ENCODE data around the gene BCAP29. TPM values are rescaled to one million over a fixed set of nuclear protein-coding genes. Genes with fewer than 3 reads are reported as not detected.
"Not testable (repeated sequence)": the region's sequence is repeated elsewhere in the genome, so short reads cannot be mapped to it uniquely, and the experiment has no call there.

The BCAP29 gene, protein sequence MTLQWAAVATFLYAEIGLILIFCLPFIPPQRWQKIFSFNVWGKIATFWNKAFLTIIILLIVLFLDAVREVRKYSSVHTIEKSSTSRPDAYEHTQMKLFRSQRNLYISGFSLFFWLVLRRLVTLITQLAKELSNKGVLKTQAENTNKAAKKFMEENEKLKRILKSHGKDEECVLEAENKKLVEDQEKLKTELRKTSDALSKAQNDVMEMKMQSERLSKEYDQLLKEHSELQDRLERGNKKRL
- total RNA-seq: 10 to 100 TPM; 51.7 to 73.8 (median 66.6) TPM
- long read RNA-seq, donor 1, full-length matches to known transcripts: 49 of 71 reads
- long read RNA-seq, donor 1, partial matches to known transcripts: 3 of 71 reads
- long read RNA-seq, donor 1, other reads (novel, unspliced or antisense): 19 of 71 reads
- long read RNA-seq, donor 2, full-length matches to known transcripts: 18 of 49 reads
- long read RNA-seq, donor 2, partial matches to known transcripts: 12 of 49 reads
- long read RNA-seq, donor 2, other reads (novel, unspliced or antisense): 19 of 49 reads

DNA sequence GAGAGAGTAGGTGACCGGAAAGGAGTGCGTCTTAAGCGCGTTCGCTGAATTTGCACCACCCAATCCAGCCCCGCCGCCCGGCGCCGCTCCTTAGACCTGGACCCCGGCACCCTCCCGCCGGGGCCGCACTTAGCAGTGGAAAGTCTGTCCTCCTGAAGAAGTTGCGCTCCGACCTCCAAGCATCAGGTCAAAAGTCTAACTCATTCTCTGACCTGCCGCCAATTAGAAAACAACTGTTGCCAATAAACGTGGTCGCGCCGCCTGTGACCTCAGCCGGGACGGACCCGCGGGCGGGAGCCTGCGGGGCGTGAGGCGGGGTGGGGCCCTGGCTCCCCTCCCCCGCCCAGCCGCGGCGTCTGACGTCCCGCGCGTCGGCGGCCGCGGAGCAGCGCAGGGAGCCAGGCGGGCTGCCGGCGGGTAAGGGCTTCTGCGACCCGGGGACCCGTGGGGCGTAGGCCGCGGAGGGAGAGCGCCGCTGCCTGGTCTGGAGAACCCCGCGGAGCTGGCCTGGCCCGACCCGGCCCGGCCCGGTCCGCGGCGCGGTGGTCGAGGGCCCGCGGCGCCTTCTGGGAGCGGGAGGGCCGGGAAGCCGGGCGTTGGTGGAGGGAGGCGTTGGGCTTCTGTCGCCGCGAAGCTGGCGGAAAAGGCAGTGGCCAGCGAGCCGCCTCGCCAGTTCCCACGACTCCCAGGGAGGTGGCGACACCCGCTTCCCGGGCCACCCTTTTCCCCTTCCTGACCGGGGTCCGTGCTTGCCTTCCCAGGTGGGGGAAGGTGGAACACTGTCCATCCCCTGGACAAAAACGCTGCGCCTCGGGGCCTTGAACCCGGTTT, at the start of gene BCAP29:
Gene BCAP29, plus strand, starts transcription at position 362 of the 831 bp plus-strand sequence. CDS start 527 bp downstream, outside the sequence.
- TF ChIP-seq, protein P1, sequence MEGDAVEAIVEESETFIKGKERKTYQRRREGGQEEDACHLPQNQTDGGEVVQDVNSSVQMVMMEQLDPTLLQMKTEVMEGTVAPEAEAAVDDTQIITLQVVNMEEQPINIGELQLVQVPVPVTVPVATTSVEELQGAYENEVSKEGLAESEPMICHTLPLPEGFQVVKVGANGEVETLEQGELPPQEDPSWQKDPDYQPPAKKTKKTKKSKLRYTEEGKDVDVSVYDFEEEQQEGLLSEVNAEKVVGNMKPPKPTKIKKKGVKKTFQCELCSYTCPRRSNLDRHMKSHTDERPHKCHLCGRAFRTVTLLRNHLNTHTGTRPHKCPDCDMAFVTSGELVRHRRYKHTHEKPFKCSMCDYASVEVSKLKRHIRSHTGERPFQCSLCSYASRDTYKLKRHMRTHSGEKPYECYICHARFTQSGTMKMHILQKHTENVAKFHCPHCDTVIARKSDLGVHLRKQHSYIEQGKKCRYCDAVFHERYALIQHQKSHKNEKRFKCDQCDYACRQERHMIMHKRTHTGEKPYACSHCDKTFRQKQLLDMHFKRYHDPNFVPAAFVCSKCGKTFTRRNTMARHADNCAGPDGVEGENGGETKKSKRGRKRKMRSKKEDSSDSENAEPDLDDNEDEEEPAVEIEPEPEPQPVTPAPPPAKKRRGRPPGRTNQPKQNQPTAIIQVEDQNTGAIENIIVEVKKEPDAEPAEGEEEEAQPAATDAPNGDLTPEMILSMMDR (IDR thresholded peaks at IDR 0.05): no peak
- Histone ChIP-seq H3K4me3 (peak within 1 kb of the TSS; percentile 52), H3K9me3 (no peaks in the 10 kb centered on the region), H3K4me1 (ENCODE audit: low read depth) (peaks cover 16% of the 10 kb centered on the region), H3K36me3 (ENCODE audit: low read depth) (no peaks in the 10 kb centered on the region)
- DNase-seq (peak; percentile 81 to 86 (median 84)), ATAC-seq (peak; percentile 97)
- intact Hi-C loops (cut with DNase I, micrococcal nuclease): no loop called here

DNA sequence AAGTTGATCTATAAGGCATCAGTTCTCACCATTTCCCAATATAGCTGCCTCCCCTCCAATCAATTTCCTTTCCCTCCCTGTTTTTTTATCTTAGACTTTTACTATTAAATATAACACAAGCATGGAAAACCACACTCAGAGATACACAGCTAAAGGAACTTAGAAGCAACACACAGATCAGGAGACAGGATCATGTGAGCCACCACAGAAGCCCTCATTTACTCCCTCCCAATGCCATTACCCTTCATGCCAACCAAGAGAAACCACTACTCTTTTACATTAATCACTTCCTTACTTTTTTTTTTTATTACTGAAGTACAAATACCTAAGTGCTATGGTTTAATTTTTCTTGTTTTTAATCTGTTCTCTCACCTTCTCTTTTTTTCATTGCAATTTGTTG, 49.3 kb upstream of the BCAP29 start:
- intact Hi-C loops (cut with DNase I, micrococcal nuclease): no loop called here
- H3K4me3 ChIP-seq: no peak overlapping the region
- DNase-seq (no peak), ATAC-seq (no peak)
- TF ChIP-seq, protein P1 (IDR thresholded peaks at IDR 0.05): no peak
- H3K36me3 ChIP-seq (ENCODE audit: low read depth): no peaks in the 10 kb centered on the region
- H3K9me3 ChIP-seq: no peaks in the 10 kb centered on the region
- no peaks in the 10 kb centered on the region for H3K4me1 ChIP-seq (ENCODE audit: low read depth)

DNA sequence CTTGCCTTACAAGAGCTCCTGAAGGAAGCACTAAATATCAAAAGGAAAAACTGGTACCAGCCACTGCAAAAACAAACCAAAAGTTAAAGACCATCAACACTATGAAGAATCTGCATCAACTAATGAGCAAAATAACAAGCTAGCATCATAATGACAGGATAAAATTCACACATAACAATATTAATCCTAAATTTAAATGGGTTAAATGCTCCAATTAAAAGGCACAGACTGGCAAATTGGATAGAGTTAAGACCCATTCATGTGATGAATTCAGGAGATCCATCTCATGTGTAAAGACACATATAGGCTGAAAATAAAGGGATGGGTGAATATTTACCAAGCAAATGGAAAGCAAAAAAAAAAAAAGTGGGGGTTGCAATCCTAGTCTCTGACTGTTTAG, 45.9 kb upstream of the BCAP29 start:
- no peak overlapping the region for H3K4me3 ChIP-seq
- no peaks in the 10 kb centered on the region for H3K9me3 ChIP-seq
- peaks cover 7% of the 10 kb centered on the region for H3K4me1 ChIP-seq (ENCODE audit: low read depth)
- no peaks in the 10 kb centered on the region for H3K36me3 ChIP-seq (ENCODE audit: low read depth)
- TF ChIP-seq, protein P1 (IDR thresholded peaks at IDR 0.05): no peak
- intact Hi-C loops (cut with DNase I, micrococcal nuclease): no loop called here
- ATAC-seq: no peak
- no peak for DNase-seq

DNA sequence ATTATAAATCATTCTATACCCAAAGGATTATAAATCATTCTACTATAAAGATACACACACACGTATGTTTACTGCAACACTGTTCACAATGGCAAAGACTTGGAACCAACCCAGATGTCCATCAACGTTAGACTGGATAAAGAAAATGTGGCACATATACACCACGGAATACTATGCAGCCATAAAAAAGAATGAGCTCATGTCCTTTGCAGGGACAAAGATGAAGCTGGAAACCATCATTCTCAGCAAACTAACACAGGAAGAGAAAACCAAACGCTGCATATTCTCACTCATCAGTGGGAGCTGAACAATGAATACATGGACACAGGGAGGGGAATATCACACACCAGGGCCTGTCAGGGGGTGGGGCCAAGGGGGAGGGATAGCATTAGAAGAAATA, 42.8 kb upstream of the BCAP29 start:
- DNase-seq; H3K9me3 ChIP-seq; H3K4me1 ChIP-seq (ENCODE audit: low read depth); H3K4me3 ChIP-seq; intact Hi-C loops (cut with DNase I, micrococcal nuclease); ATAC-seq; H3K36me3 ChIP-seq (ENCODE audit: low read depth): not testable (repeated sequence)

DNA sequence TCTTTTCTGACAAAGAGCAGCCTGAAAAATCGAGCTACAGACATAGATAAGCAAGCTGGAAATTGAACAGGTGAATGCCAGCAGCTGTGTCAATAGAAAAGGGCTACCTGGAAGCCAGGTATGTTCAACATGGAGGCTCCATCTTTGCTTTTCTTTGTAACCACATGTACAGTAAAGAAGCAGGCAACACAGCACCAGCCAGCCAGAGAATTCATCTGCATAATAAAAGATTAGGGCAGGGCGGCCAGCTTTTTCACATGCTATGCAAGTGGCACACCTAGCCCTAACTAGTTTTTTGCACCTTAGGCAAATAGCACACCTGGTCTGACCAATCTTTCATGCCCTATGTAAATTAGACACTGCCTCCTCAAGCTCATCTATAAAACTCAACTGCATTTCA, 42.0 kb upstream of the BCAP29 start:
- TF ChIP-seq, protein P1 (IDR thresholded peaks at IDR 0.05): no peak
- Histone ChIP-seq H3K4me3 (no peak overlapping the region), H3K9me3 (no peaks in the 10 kb centered on the region), H3K4me1 (ENCODE audit: low read depth) (peaks cover 7% of the 10 kb centered on the region), H3K36me3 (ENCODE audit: low read depth) (no peaks in the 10 kb centered on the region)
- DNase-seq (peak in 1 of 3 donors; percentile 50), ATAC-seq (peak; percentile 99)
- intact Hi-C loops (cut with DNase I, micrococcal nuclease): no loop called here

Data from mucosa of descending colon (tissue), 3 donors.